SK-N-SH treated with all-trans-retinoic acid at 6 μM for 48 hours (cell line): ENCODE measurements around the gene PPP4R4.

Experiments used
- ARNTL ChIP-seq: fragments of 450-650 bp; formaldehyde crosslinking; IDR thresholded peaks from 2 replicates; pipeline ENCODE4 v1.5.0; 2020; ENCODE audit warnings: low read depth, mild to moderate bottlenecking, moderate library complexity, borderline replicate concordance
- BACH2 ChIP-seq: fragments of 250-450 bp; sonication (Bioruptor Pico); IDR thresholded peaks from 2 replicates; pipeline ENCODE4 v1.9.0; 2021; ENCODE audit warnings: mild to moderate bottlenecking, borderline replicate concordance
- CREB5 ChIP-seq: fragments of 250-450 bp; sonication (Bioruptor Pico); IDR thresholded peaks from 2 replicates; pipeline ENCODE4 v1.5.1; 2020; ENCODE audit warnings: low read depth, mild to moderate bottlenecking, moderate library complexity
- CSDC2 ChIP-seq: fragments of 250-450 bp; sonication (Bioruptor Pico); IDR thresholded peaks from 2 replicates; pipeline ENCODE4 v1.5.0; 2020; ENCODE audit warnings: mild to moderate bottlenecking, moderate library complexity
- ISL1 ChIP-seq: fragments of 250-450 bp; sonication (Bioruptor Pico); IDR thresholded peaks from 2 replicates; pipeline ENCODE4 v2.1.2; 2022; ENCODE audit warnings: mild to moderate bottlenecking, moderate library complexity
- OSR1 ChIP-seq: fragments of 250-450 bp; sonication (Bioruptor Pico); IDR thresholded peaks from 2 replicates; pipeline ENCODE4 v1.8.0; 2022; ENCODE audit warnings: moderate library complexity, mild to moderate bottlenecking, inconsistent platforms
- PATZ1 ChIP-seq: fragments of 250-450 bp; sonication (Bioruptor Pico); IDR thresholded peaks from 2 replicates; pipeline ENCODE4 v1.8.0; 2020; ENCODE audit warnings: mild to moderate bottlenecking, moderate library complexity, borderline replicate concordance
- PPARA ChIP-seq: fragments of 250-450 bp; sonication (Bioruptor Pico); IDR thresholded peaks from 2 replicates; pipeline ENCODE4 v1.5.0; 2020; ENCODE audit warnings: mild to moderate bottlenecking, borderline replicate concordance
- RARB ChIP-seq: fragments of 250-450 bp; sonication (Bioruptor Pico); IDR thresholded peaks from 2 replicates; pipeline ENCODE4 v1.8.0; 2021; ENCODE audit warnings: mild to moderate bottlenecking, moderate library complexity
- SNAI2 ChIP-seq: fragments of 250-450 bp; sonication (Bioruptor Pico); IDR thresholded peaks from 2 replicates; pipeline ENCODE4 v1.5.0; 2020; ENCODE audit warnings: mild to moderate bottlenecking, moderate library complexity
- ZC3H10 ChIP-seq: fragments of 250-450 bp; sonication (Bioruptor Pico); IDR thresholded peaks from 2 replicates; pipeline ENCODE4 v1.5.1; 2021; ENCODE audit warnings: mild to moderate bottlenecking, moderate library complexity
- ZFP30 ChIP-seq: fragments of 450-650 bp; formaldehyde crosslinking; IDR thresholded peaks from 2 replicates; pipeline ENCODE4 v1.5.0; 2022; ENCODE audit warnings: mild to moderate bottlenecking, moderate library complexity

GRCh38 chr14:94310248-94310647 lies 136.1 kb downstream of the PPP4R4 start:
- TF ChIP-seq ISL1 (CRISPR knock-in tag) = no peak
- no peak for TF ChIP-seq OSR1
- no peak for TF ChIP-seq ZFP30
- TF ChIP-seq SNAI2 (CRISPR knock-in tag) = no peak
- TF ChIP-seq CREB5 (CRISPR knock-in tag) = no peak
- TF ChIP-seq CSDC2 (CRISPR knock-in tag) = no peak
- no peak for TF ChIP-seq PATZ1 (CRISPR knock-in tag)
- no peak for TF ChIP-seq PPARA (CRISPR knock-in tag)
- TF ChIP-seq ZC3H10 (CRISPR knock-in tag) = no peak
- no peak for TF ChIP-seq BACH2 (CRISPR knock-in tag)
- TF ChIP-seq RARB (CRISPR knock-in tag) = no peak
- TF ChIP-seq ARNTL = no peak
